Gastrocnemius medialis (tissue), 4 donors: Measurements from ENCODE around the gene HRC. TPM values are rescaled to one million over a fixed set of nuclear protein-coding genes. Genes with fewer than 3 reads are reported as not detected.
A peak's percentile ranks its signal among the peaks of the same experiment; 100 is the strongest.

Source experiments
- ATAC-seq, 2 donors: fragments of 150-250 bp; one replicate each; pipeline ENCODE4 v1.9.1; 2016
- DNase-seq, 2 donors: peaks; one replicate each; pipeline ENCODE4 v3.0.0-alpha.2; 2019
- H3K27ac ChIP-seq, 4 donors: fragments of 200-600 bp; sonication (generic); 1 replicate in 1 of 4; 2 replicates in 3 of 4; pipeline ENCODE4 v1.5.1; 2016 to 2018; ENCODE audit warnings: mild to moderate bottlenecking in 2 of 4, moderate library complexity in 1 of 4
- H3K27me3 ChIP-seq, 3 donors: fragments of 200-600 bp; sonication (generic) in 2 of 3; 1 replicate in 1 of 3; 2 replicates in 2 of 3; pipeline versions ENCODE4 v1.5.1 to v1.6.0; 2016 to 2019; ENCODE audit warnings: mild to moderate bottlenecking in 1 of 3, moderate library complexity in 1 of 3
- H3K36me3 ChIP-seq, 2 donors: fragments of 200-600 bp; sonication (generic) in 1 of 2; one replicate each; pipeline ENCODE4 v1.5.1; 2017 to 2018
- H3K4me1 ChIP-seq, 2 donors: fragments of 200-600 bp; sonication (generic) in 1 of 2; one replicate each; pipeline ENCODE4 v1.5.1; 2016 to 2017; ENCODE audit warnings: mild to moderate bottlenecking in 2 of 2
- H3K4me3 ChIP-seq, 4 donors: fragments of 200-600 bp; sonication (generic) in 3 of 4; 1 replicate in 1 of 4; 2 replicates in 3 of 4; pipeline ENCODE4 v1.5.1; 2016 to 2019; ENCODE audit warnings: mild to moderate bottlenecking in 2 of 4
- H3K9me3 ChIP-seq, 3 donors: fragments of 200-600 bp; sonication (generic) in 2 of 3; 1 replicate in 1 of 3; 2 replicates in 2 of 3; pipeline ENCODE4 v1.5.1; 2016 to 2019
- CTCF ChIP-seq, 5 experiments: fragments of 450-650 bp in 3 of 5; fragments of 200-600 bp in 2 of 5; sonication (generic) in 2 of 5; IDR thresholded peaks in 4 of 5; conservative IDR thresholded peaks in 1 of 5; 1 replicate in 4 of 5; 2 replicates in 1 of 5; pipeline ENCODE4 v1.5.1; 2016 to 2019; ENCODE audit warnings: antibody characterized with exemption in 5 of 5, mild to moderate bottlenecking in 3 of 5, moderate library complexity in 3 of 5
- POLR2A ChIP-seq, 2 donors: fragments of 450-650 bp; IDR thresholded peaks; one replicate each; pipeline ENCODE4 v1.6.1; 2017; ENCODE audit warnings: antibody characterized with exemption in 2 of 2, mild to moderate bottlenecking in 2 of 2, moderate library complexity in 2 of 2
- in situ Hi-C, 4 donors: fragments of 200-750 bp; cut with MboI; loops; one replicate each; pipeline versions ENCODE4 v1.15.0 to v1.8.0; 2017; ENCODE audit warnings: low sequenced_read_pairs in 4 of 4
- intact Hi-C: fragments of 100-400 bp; cut with DNase I; formaldehyde crosslinking; loops from one replicate; pipeline ENCODE4 v1.15.1; 2023; ENCODE audit warnings: low total_unique reads
- total RNA-seq, 4 donors: library from RNA; depleted of rRNA; stranded (reverse); fragments of >200 nt; gene quantifications; one replicate each; pipeline versions ENCODE4 v1.1.0 to v1.2.3, GENCODE V29; 2016

HRC gene
- total RNA-seq, 4 donors from 2014 or later = 190 to 537 (median 300) TPM

GRCh38 chr19:49110567-49110966, 44.6 kb downstream of the HRC start:
- Histone ChIP-seq H3K27ac (peak overlapping the region; percentile 42 to 72 (median 61)), H3K4me3 (no peak overlapping the region), H3K4me1 (peaks cover 18 to 35% of the 10 kb centered on the region in 2 donors), H3K36me3 (peaks cover 0 to 37% of the 10 kb centered on the region in 2 donors), H3K9me3 (no peaks in the 10 kb centered on the region), H3K27me3 (no peaks in the 10 kb centered on the region)
- no peak for TF ChIP-seq POLR2A (IDR thresholded peaks at IDR 0.05)
- no peak for TF ChIP-seq CTCF (IDR thresholded peaks at IDR 0.05 in 4 of 5, conservative IDR thresholded peaks at IDR 0.05 in 1 of 5)
- in situ Hi-C loops = no loop called here
- no peak for DNase-seq
- intact Hi-C loops = no loop called here
- no peak for ATAC-seq

GRCh38 chr19:49109569-49110233, 45.5 kb downstream of the HRC start:
- peak overlapping the region in 3 of 4 donors; percentile 42 to 72 (median 61) for H3K27ac ChIP-seq
- ATAC-seq = no peak
- TF ChIP-seq CTCF (IDR thresholded peaks at IDR 0.05 in 4 of 5, conservative IDR thresholded peaks at IDR 0.05 in 1 of 5) (no peak), POLR2A (IDR thresholded peaks at IDR 0.05) (no peak)
- no peaks in the 10 kb centered on the region for H3K27me3 ChIP-seq
- peaks cover 12 to 32% of the 10 kb centered on the region in 2 donors for H3K4me1 ChIP-seq
- intact Hi-C loops = no loop called here
- H3K9me3 ChIP-seq = no peaks in the 10 kb centered on the region
- H3K36me3 ChIP-seq = peaks cover 0 to 46% of the 10 kb centered on the region in 2 donors
- in situ Hi-C loops = no loop called here
- H3K4me3 ChIP-seq = no peak overlapping the region
- DNase-seq = no peak

- H3K36me3 ChIP-seq = peaks cover 0 to 52% of the 10 kb centered on the region in 2 donors
- TF ChIP-seq CTCF (IDR thresholded peaks at IDR 0.05 in 4 of 5, conservative IDR thresholded peaks at IDR 0.05 in 1 of 5) = no peak
- TF ChIP-seq POLR2A (IDR thresholded peaks at IDR 0.05) = no peak
- intact Hi-C loops = no loop called here
Observed at GRCh38 chr19:49109051-49109450, 46.1 kb downstream of the HRC start.

GRCh38 chr19:49107625-49108459, 47.4 kb downstream of the HRC start:
- DNase-seq (no peak), ATAC-seq (no peak)
- Histone ChIP-seq H3K9me3 (no peaks in the 10 kb centered on the region), H3K27ac (no peak overlapping the region), H3K4me1 (peaks cover 12 to 28% of the 10 kb centered on the region in 2 donors), H3K27me3 (no peaks in the 10 kb centered on the region), H3K36me3 (peaks cover 0 to 64% of the 10 kb centered on the region in 2 donors), H3K4me3 (no peak overlapping the region)
- in situ Hi-C loops (no loop called here), intact Hi-C loops (no loop called here)
- TF ChIP-seq POLR2A (IDR thresholded peaks at IDR 0.05) (no peak), CTCF (IDR thresholded peaks at IDR 0.05 in 4 of 5, conservative IDR thresholded peaks at IDR 0.05 in 1 of 5) (no peak)

More at GRCh38 chr19:49109051-49109450, 46.1 kb downstream of the HRC start:
- in situ Hi-C loops = no loop called here
- DNase-seq = no peak
- H3K4me3 ChIP-seq = no peak overlapping the region
- H3K27me3 ChIP-seq = no peaks in the 10 kb centered on the region
- H3K27ac ChIP-seq = peak overlapping the region in 1 of 4 donors; percentile 72
- ATAC-seq = no peak
- peaks cover 12 to 32% of the 10 kb centered on the region in 2 donors for H3K4me1 ChIP-seq
- H3K9me3 ChIP-seq = no peaks in the 10 kb centered on the region
